GM18517 (cell line): ENCODE results near the gene PLCD4.

ENCODE experiments used
- ATAC-seq: cut with Tn5 transposase; IDR thresholded peaks from one replicate; pipeline ENCODE4 v1.9.1; 2021; ENCODE audit warnings: mild to moderate bottlenecking, moderate library complexity; ENCODE audit not compliant: unreplicated experiment

PLCD4 gene

GRCh38 chr2:218618102-218618860 is 10.6 kb downstream of the PLCD4 start:
- no peak for ATAC-seq

DNA sequence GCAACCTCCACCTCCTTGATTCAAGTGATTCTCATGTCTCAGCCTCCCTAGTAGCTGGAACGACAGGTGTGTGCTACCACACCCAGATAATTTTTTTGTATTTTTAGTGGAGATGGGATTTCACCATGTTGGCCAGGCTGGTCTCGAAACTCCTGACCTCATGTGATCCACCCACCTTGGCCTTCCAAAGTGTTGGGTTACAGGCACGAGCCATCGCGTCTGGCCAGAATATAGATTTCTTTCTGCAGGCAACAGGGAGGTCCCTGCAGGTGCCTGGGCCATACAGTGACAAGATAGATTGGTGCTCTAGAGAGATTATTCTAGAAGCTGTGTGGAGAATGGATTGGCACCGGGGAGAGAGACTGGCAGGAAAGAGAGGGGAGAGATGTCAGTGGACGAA is 13.3 kb downstream of the PLCD4 start:
- ATAC-seq: no peak

DNA sequence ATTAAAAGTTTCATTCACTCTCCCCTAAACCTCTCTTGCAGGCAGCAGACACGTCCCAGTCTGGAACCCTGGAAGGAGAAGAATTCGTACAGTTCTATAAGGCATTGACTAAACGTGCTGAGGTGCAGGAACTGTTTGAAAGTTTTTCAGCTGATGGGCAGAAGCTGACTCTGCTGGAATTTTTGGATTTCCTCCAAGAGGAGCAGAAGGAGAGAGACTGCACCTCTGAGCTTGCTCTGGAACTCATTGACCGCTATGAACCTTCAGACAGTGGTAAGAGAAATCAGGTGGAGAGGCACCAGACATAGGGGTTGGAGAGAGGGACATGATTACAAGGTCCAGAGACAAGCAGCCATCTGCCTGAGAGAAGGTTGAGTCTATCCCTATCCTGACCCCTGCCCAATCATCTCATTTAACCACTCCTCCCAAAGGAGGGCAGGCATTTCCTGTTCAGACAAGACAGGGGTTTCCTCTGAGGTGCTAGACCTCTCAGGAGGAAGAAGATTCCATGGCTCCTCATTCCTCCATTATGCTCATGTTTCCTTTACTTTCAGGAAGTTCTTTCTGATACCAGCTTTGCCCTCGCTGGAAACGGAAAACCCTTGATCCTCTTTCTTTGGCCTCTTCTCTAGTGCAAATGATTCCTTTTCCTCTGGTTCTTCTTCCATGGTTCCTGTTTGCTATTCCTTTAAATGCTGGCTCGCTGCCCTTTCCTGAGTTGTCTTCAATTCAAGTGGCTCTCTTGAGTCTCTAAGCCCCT is 15.1 kb downstream of the PLCD4 start:
- ATAC-seq: no peak

DNA sequence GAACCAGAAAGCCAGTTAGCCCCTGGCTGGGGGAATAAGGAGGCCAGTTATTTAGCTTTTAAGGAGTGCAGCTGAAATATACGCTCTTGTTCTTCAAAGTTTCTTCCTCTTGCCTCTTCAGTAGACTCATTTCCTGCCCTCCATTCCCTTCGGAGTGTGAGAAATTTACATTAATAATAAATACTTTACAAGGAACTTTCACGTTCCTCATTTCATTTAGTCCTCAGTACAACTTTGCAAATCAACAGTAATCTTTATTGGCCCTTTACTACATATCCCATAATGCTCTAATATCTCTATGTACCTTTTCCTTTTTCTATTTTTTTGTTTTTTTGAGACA is 15.6 kb downstream of the PLCD4 start:
- no peak for ATAC-seq

GRCh38 chr2:218626369-218626768 is 18.7 kb downstream of the PLCD4 start:
- no peak for ATAC-seq

GRCh38 chr2:218627939-218628338 is 20.2 kb downstream of the PLCD4 start:
- ATAC-seq: no peak

DNA sequence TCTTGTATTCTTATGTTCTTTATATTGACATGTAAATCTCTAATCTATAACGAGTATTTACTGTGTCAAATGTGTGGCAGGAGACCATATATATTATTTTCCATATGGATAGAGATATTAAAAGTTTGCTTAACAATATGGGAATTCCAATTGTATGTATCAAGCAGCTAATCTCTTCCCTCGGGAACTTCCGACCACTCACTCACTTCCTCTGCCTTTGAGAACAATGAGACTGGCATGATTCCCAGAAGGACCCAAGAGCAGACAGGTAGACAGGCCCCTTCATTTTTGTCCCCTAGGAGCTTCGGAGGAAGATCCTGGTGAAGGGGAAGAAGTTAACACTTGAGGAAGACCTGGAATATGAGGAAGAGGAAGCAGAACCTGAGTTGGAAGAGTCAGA is 24.1 kb downstream of the PLCD4 start:
- no peak for ATAC-seq

GRCh38 chr2:218635719-218636118 is 28.0 kb downstream of the PLCD4 start:
- no peak for ATAC-seq

- ATAC-seq: no peak
Observed at GRCh38 chr2:218638372-218638771, 30.7 kb downstream of the PLCD4 start.

- no peak for ATAC-seq
Observed at GRCh38 chr2:218642121-218642656, 34.5 kb downstream of the PLCD4 start.

DNA sequence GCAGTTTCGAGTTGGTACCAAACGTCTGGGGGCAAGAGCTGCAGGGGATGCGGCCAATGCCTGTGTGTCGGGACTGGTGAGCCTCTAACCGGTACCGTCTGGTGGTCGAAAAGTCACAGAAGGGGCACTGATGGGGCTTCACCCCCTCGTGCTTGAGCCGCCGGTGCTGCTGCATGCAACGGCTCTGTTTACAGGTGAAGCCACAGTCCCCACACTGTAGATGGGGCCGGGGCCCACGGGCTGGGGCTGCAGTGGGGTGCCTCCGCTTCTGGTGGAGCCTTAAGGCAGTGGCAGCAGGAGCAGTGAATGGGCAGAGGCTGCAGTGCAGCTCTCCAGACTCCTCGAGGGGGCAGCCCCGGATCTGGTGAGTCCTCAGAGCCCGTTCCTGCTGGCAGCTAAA is 35.1 kb downstream of the PLCD4 start:
- no peak for ATAC-seq

DNA sequence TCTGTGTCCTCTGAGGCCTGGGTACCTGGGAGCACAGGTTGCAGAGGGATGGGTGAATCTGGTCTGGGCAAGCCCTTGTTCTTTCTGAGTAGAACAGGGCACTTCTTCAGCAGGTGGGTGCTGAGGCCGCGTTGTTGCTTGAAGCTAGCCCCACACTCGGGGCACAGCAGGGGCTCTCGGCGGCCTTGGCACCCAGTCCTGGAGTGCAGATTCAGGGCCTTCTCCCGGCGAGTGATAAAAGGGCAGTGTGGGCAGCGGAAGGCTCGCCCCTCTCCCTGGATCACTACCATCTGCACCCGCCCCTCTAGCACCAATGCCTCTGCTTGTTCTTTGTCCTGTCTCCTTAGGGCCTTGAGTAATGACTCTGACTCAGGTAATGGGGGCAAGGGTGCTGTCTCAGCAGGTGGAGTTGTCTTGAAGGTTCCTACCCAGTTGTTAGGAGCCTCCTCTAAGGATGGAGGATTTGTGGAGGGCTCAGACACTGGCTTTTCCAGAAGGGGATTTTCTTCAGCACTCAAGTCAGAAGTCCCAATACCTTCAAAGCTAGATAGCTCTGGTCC is 36.1 kb downstream of the PLCD4 start:
- ATAC-seq: no peak

DNA sequence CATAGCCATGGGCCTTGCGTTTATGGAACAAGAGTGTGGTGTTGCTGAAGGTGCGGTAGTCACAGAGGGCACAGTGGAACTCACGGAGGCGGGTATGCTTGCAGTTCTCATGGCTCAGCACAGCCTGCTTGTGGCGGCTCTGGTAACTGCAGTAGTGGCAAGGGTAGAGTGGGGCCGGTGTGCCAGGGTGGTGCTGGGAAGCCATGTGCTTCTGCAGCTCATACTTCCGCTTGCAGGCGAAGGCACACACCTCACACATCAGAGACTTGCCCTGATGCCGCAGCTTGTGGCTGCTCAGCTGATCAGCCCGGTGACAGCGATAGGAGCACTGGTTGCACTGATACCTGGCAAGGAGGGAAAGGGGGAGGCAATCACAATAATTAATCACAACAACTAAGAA is 37.0 kb downstream of the PLCD4 start:
- no peak for ATAC-seq

GRCh38 chr2:218645126-218645525 is 37.4 kb downstream of the PLCD4 start:
- ATAC-seq: no peak

- no peak for ATAC-seq
Observed at GRCh38 chr2:218648088-218648786, 40.5 kb downstream of the PLCD4 start.

GRCh38 chr2:218648787-218649100 is 41.0 kb downstream of the PLCD4 start:
- ATAC-seq: no peak

- no peak for ATAC-seq
Observed at GRCh38 chr2:218655751-218656150, 48.1 kb downstream of the PLCD4 start.

- ATAC-seq: peak; percentile 42
Observed at GRCh38 chr2:218658671-218659257, 51.1 kb downstream of the PLCD4 start.

- ATAC-seq: peak; percentile 73
Observed at GRCh38 chr2:218659258-218659987, 51.7 kb downstream of the PLCD4 start, which contains the start of the genes BCS1L and ZNF142. TSS of gene BCS1L (plus strand) at chr2:218659683. CDS start at chr2:218660988, 1,305 bp downstream. TSS of gene ZNF142 (minus strand) at chr2:218659623. CDS start at chr2:218656429, 3,194 bp downstream.

DNA sequence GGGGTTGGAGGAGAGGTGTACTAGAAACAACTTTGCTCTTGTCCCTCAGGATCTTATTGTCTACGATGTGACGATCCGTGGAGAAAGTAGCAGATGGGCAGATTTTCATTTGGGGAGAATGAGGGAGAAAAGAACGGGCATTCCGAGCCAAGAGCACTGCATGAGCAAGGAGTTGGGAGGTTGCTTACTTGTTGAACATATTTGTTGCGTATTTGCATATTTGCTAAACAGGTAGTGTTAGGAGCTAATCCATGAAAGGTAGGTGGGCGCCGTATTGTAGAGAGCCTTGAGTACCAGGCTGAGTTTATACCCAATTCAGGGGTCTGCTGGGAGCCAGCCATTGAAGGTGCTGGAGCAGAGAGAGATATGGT is 52.3 kb downstream of the PLCD4 start:
- no peak for ATAC-seq
